Lower lobe of right lung (tissue), 2 donors: ENCODE results near the gene AHNAK2. TPM values are rescaled to one million over a fixed set of nuclear protein-coding genes. Genes with fewer than 3 reads are reported as not detected.
"Not testable (repeated sequence)": the region's sequence is repeated elsewhere in the genome, so short reads cannot be mapped to it uniquely, and the experiment has no call there.

Experiments used
- ATAC-seq, 2 donors: fragments of 200-7000 bp; cut with Tn5 transposase; one replicate each; pipeline ENCODE4 v1.9.1; 2020 to 2022; ENCODE audit warnings: mild to moderate bottlenecking in 2 of 2, moderate library complexity in 2 of 2
- DNase-seq: peaks from one replicate; pipeline ENCODE4 v3.0.0-alpha.2; 2020
- H3K27ac ChIP-seq: fragments of 200-600 bp; one replicate; pipeline ENCODE4 v1.8.0; 2022
- H3K27me3 ChIP-seq: fragments of 200-600 bp; one replicate; pipeline ENCODE4 v1.8.0; 2022; ENCODE audit warnings: low read depth
- H3K36me3 ChIP-seq: fragments of 200-600 bp; one replicate; pipeline ENCODE4 v1.8.0; 2022; ENCODE audit warnings: mild to moderate bottlenecking
- H3K4me1 ChIP-seq: fragments of 200-600 bp; one replicate; pipeline ENCODE4 v1.8.0; 2022
- H3K4me3 ChIP-seq: fragments of 200-600 bp; one replicate; pipeline ENCODE4 v1.8.0; 2022; ENCODE audit warnings: mild to moderate bottlenecking
- H3K9me3 ChIP-seq: fragments of 200-600 bp; one replicate; pipeline ENCODE4 v1.8.0; 2022
- intact Hi-C: fragments of 100-400 bp; cut with DNase I; formaldehyde crosslinking; loops from one replicate; pipeline ENCODE4 v1.11.0; 2022
- total RNA-seq: library from RNA; stranded (reverse); fragmentation: NEBNext Ultra II Directional; extraction: Animal tissue kit (Norgen Biotek cat#: 25700); gene quantifications from one replicate; pipeline ENCODE4 v1.2.1, GENCODE V29; 2021
- TF ChIP-seq, protein P1 (sequence below): fragments of 200-600 bp; IDR thresholded peaks from one replicate; pipeline ENCODE4 v1.8.0; 2022; ENCODE audit warnings: antibody characterized with exemption, mild to moderate bottlenecking
- donor health status: DM: no; HTN: yes; CAD: no; lungs with severe emphysema.

Gene AHNAK2
- total RNA-seq, 1 donor from 2014 or later: 10.8 TPM

DNA sequence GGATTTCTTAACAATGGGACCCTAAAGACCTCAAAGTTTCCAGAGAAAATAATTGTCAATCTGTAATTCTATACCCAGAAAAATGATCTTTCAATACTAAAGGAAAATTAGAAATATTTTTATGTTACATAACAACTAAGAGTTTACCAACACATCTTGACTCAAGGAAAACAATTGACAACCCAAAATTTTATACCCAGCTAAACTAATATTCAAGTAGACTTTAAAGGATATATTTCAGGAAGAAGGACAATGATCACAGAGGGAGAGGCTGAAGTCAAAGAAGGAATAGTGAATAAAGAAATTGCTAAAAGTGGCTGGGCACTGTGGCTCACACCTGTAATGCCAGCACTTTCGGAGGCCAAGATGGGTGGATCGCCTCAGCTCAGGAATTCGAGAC lies 66.1 kb downstream of the AHNAK2 start:
- H3K4me3 ChIP-seq: no peak overlapping the region
- peaks cover 9% of the 10 kb centered on the region for H3K9me3 ChIP-seq
- peaks cover 3% of the 10 kb centered on the region for H3K27me3 ChIP-seq
- H3K27ac ChIP-seq: no peak overlapping the region
- H3K4me1 ChIP-seq: no peaks in the 10 kb centered on the region
- no peaks in the 10 kb centered on the region for H3K36me3 ChIP-seq
- TF ChIP-seq, protein P1, sequence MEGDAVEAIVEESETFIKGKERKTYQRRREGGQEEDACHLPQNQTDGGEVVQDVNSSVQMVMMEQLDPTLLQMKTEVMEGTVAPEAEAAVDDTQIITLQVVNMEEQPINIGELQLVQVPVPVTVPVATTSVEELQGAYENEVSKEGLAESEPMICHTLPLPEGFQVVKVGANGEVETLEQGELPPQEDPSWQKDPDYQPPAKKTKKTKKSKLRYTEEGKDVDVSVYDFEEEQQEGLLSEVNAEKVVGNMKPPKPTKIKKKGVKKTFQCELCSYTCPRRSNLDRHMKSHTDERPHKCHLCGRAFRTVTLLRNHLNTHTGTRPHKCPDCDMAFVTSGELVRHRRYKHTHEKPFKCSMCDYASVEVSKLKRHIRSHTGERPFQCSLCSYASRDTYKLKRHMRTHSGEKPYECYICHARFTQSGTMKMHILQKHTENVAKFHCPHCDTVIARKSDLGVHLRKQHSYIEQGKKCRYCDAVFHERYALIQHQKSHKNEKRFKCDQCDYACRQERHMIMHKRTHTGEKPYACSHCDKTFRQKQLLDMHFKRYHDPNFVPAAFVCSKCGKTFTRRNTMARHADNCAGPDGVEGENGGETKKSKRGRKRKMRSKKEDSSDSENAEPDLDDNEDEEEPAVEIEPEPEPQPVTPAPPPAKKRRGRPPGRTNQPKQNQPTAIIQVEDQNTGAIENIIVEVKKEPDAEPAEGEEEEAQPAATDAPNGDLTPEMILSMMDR: no peak
- ATAC-seq: no peak
- DNase-seq: no peak
- intact Hi-C loops: no loop called here

DNA sequence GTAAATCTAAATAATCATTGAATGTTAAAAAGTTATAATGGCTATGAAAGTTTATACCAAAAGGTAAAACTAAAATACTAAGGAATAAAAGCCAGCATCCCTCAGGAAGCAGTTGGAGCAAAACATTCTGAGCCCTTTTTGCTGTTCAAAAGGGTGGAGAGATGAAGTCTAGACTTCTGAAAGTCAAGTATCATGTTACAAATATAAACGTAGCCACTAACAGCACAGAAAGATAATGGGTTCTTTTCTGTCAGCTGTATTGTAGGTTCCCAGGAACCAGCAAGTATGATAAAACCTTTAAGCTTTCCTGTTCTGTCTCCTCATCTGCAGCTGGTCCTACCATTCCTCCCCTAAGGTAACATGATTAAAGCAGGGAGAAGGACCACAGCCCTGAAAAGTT lies 69.9 kb downstream of the AHNAK2 start:
- H3K4me1 ChIP-seq: no peaks in the 10 kb centered on the region
- intact Hi-C loops: no loop called here
- H3K27ac ChIP-seq: no peak overlapping the region
- no peak for ATAC-seq
- peaks cover 13% of the 10 kb centered on the region for H3K27me3 ChIP-seq
- no peak for DNase-seq
- H3K36me3 ChIP-seq: no peaks in the 10 kb centered on the region
- H3K4me3 ChIP-seq: no peak overlapping the region
- peaks cover 9% of the 10 kb centered on the region for H3K9me3 ChIP-seq
- TF ChIP-seq, protein P1: no peak

DNA sequence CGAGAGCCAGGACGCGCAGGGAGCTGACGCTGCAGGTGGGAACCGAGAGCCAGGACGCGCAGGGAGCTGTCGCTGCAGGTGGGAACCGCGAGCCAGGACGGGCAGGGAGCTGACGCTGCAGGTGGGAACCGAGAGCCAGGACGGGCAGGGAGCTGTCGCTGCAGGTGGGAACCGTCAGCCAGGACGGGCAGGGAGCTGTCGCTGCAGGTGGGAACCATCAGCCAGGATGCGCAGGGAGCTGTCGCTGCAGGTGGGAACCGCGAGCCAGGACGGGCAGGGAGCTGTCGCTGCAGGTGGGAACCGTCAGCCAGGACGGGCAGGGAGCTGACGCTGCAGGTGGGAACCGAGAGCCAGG lies 72.6 kb downstream of the AHNAK2 start:
- H3K4me3 ChIP-seq, intact Hi-C loops, H3K9me3 ChIP-seq, H3K27me3 ChIP-seq, DNase-seq, H3K36me3 ChIP-seq, ATAC-seq, H3K27ac ChIP-seq, H3K4me1 ChIP-seq: not testable (repeated sequence)

DNA sequence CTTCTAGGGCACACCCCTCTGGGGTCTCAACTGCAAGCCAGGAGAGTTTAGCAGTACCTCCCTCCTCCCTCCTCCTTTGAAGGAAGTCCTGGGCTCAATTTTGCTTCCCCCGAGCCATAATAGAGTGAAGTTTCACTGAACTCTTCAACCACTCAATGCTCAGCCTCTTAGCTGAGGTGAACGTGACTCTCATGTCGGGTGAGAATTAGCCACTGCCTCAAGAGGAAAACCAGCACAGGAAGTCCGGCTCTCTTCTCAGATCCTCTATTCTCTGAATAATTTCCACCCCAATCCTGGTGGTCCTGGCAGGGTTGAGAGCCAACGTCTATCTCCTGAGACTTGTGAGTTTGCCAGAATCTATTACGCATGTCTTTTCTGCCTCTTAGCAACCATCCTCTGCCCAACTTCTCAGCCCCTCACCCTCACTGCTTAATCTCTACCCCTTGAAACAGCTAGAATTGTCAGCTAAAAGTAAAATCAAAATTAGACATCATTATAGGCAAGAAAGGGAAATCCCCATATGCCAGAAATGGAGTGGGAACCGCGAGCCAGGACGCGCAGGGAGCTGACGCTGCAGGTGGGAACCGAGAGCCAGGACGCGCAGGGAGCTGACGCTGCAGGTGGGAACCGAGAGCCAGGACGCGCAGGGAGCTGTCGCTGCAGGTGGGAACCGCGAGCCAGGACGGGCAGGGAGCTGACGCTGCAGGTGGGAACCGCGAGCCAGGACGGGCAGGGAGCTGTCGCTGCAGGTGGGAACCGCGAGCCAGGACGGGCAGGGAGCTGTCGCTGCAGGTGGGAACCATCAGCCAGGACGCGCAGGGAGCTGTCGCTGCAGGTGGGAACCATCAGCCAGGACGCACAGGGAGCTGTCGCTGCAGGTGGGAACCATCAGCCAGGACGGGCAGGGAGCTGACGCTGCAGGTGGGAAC lies 73.3 kb downstream of the AHNAK2 start:
- intact Hi-C loops, H3K9me3 ChIP-seq, H3K4me1 ChIP-seq, H3K27ac ChIP-seq, DNase-seq, H3K36me3 ChIP-seq, ATAC-seq, H3K27me3 ChIP-seq, H3K4me3 ChIP-seq: not testable (repeated sequence)

DNA sequence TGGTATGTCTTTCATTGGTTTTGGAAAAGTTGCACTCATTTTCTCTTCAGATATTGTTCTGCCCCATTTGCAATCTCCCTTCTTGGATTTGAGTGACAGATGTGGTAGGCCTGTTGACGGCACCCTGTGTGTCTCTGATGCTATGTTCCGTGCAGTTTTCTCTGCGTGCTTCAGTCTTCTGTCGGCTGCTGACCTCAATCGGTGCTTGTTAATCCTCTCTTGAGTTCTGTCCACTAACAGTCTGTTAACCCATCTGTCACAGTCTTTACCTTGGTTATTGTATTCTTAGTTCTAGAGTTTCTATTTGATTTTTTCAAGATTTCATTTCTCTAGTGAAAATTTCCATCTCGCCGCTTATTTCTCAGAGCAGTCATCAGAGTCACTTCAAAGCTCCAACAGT lies 74.2 kb downstream of the AHNAK2 start:
- TF ChIP-seq, protein P1: no peak
- no peak for ATAC-seq
- intact Hi-C loops: no loop called here

DNA sequence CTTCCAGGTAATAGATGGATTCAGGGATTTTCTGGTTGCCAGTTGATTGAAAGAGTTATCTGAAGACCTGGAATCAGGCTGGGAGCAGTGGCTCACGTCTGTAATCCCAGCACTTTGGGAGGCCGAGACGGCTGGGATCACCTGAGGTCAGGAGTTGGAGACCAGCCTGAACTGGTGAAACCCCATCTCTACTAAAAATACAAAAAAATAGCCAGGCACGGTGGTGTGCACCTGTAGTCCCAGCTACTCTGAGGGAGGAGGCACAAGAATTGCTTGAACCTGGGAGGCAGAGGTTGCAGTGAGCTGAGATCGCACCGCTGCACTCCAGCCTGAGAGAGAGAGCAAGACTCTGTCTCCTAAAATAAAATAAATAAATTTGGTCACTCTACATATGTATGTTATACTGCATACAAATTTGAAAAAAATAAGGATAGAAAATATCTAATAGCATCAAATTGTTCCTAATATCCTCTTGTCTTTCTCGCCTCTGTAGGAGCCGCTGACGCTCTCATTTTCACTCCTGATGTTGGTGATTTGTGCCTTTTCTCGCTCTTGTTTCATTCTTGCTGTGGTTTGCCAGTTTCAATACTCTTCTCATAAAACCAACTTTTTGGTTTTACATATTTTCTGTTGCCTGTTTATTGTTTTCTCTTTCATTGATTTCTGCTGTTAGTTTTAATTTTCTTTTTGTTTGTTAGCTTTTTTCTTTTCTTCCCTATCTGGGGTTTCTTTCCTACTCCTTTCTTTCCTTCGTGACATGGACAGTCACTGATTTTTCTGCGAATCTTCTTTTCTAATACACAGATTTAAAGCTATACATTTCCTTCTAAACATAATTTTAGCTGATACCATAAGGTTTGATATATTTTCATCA lies 77.3 kb downstream of the AHNAK2 start:
- TF ChIP-seq, protein P1: no peak
- intact Hi-C loops: no loop called here
- H3K27me3 ChIP-seq: peaks cover 10% of the 10 kb centered on the region

More for the DNA sequence above, 74.2 kb downstream of the AHNAK2 start:
- Histone ChIP-seq H3K4me3 (no peak overlapping the region), H3K4me1 (no peaks in the 10 kb centered on the region), H3K27ac (no peak overlapping the region), H3K36me3 (no peaks in the 10 kb centered on the region), H3K9me3 (no peaks in the 10 kb centered on the region), H3K27me3 (peaks cover 10% of the 10 kb centered on the region)
- no peak for DNase-seq

More for the DNA sequence above, 77.3 kb downstream of the AHNAK2 start:
- no peak overlapping the region for H3K4me3 ChIP-seq
- ATAC-seq: no peak
- no peaks in the 10 kb centered on the region for H3K9me3 ChIP-seq
- peaks cover 4% of the 10 kb centered on the region for H3K4me1 ChIP-seq
- DNase-seq: no peak
- H3K27ac ChIP-seq: no peak overlapping the region
- no peaks in the 10 kb centered on the region for H3K36me3 ChIP-seq
